GM18868 (cell line): Measurements from ENCODE around the gene PPP1R13L.
"Not testable (repeated sequence)": the region's sequence is repeated elsewhere in the genome, so short reads cannot be mapped to it uniquely, and the experiment has no call there.

Source experiments
- ATAC-seq: cut with Tn5 transposase; IDR thresholded peaks from one replicate; pipeline ENCODE4 v1.9.1; 2021; ENCODE audit warnings: mild to moderate bottlenecking, moderate library complexity; ENCODE audit not compliant: unreplicated experiment

The PPP1R13L gene

GRCh38 chr19:45404557-45405434 lies at the start of gene PPP1R13L:
Gene PPP1R13L (minus strand): TSS chr19:45405069. CDS start chr19:45398318, 6,751 bp downstream.
- no peak for ATAC-seq

DNA sequence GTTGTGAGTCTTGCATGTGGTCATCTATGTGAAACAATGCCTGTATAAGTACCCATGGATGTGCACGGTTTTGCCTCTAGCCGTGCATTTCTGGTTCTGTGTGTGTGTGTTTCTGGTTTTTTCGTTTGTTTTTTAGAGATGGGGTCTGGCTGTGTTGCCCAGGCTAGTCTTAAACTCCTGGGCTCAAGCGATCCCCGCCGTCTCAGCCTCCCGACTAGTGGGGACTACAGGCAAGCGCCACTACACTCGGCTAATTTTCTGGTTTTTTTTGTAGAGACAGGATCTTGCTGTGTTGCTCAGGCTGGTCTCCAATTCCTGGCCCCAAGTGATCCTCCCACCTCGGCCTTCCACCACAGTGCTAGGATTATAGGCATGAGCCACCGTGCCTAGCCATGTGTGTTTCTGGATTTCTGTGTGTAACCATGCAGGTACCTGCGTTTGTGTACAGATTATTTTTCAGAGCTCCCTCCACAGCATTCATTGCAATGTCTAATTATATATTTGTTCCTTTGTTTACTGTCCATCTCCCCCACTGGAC lies 47.0 kb upstream of the PPP1R13L start:
- ATAC-seq = no peak

GRCh38 chr19:45451131-45451849 lies 46.4 kb upstream of the PPP1R13L start:
- ATAC-seq = no peak

GRCh38 chr19:45450012-45450333 lies 45.1 kb upstream of the PPP1R13L start:
- no peak for ATAC-seq

DNA sequence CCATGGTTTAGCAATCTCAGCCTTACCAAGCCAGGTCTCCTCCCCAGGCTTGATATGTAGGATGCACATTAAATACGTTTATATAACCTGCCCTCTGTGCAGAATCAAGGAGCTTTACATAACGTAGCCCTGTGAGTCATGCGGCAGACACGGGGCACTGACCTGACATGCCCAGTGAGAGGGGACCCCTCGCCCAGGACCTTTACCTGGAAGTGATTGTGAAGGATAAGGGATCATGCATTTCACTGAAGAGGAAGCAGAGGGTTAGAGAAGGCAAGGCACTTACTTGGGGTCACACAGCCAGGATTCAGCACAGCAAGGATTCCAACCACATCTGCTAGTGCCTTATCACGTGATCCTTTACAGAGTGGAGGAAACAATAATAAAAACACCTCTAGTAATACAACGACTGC lies 44.0 kb upstream of the PPP1R13L start:
- no peak for ATAC-seq

GRCh38 chr19:45448425-45448756 lies 43.5 kb upstream of the PPP1R13L start:
- no peak for ATAC-seq

DNA sequence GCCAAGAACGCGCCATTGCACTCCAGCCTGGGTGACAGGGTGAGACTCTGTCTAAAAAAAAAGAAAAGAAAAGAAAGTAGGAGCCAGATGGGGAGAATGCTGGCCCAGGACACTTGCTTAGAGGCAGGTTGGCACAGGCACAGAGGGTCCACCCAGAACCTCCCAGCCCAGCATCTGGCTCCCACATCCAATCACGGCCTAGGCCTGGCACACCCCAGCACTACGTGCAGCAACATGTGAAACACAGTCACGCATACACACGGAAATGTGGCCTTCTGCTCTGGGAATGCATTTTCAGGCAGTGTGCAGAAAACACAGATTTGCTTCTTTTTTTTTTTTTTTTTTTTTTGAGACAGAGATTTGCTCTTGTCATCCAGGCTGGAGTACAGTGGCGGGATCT lies 42.1 kb upstream of the PPP1R13L start:
- ATAC-seq = no peak

DNA sequence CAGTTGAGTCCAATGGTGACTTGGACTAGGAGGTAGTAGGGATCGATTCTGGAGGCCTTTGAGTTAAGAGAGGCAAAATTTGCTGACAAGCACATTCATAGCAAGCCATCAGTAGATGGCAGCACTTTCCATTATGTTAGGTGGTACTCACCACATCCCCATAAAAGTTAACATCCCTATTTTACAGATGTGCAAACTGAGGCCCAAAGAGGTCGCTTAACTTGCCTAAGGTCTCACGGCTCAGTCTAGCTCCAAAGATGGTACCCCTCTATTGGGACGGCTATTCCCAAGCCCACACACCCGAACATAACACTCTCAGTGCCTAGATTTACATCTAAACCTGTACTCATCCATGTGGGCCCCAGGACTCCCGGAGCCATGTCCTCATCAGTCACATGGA lies 41.4 kb upstream of the PPP1R13L start:
- ATAC-seq = no peak

DNA sequence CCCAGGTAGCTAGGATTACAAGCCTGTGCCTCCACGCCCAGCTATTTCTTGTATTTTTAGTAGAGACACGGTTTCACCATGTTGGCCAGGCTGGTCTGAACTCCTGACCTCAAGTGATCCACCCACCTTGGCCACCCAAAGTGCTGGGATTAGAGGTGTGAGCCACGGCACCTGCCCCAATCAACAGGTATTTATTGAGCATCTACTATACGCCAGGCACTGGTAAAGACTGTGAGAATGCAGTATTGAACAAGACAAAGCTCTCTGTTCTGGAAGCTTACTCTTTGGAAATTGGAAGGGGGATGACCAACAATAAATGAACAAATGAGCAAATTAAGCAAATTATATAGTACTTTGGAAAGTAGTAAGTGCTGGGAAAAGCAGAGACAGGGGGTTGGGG lies 40.3 kb upstream of the PPP1R13L start:
- ATAC-seq = no peak

- ATAC-seq = peak; percentile 37
These were observed 39.6 kb upstream of the PPP1R13L start for GRCh38 chr19:45444318-45445041.

DNA sequence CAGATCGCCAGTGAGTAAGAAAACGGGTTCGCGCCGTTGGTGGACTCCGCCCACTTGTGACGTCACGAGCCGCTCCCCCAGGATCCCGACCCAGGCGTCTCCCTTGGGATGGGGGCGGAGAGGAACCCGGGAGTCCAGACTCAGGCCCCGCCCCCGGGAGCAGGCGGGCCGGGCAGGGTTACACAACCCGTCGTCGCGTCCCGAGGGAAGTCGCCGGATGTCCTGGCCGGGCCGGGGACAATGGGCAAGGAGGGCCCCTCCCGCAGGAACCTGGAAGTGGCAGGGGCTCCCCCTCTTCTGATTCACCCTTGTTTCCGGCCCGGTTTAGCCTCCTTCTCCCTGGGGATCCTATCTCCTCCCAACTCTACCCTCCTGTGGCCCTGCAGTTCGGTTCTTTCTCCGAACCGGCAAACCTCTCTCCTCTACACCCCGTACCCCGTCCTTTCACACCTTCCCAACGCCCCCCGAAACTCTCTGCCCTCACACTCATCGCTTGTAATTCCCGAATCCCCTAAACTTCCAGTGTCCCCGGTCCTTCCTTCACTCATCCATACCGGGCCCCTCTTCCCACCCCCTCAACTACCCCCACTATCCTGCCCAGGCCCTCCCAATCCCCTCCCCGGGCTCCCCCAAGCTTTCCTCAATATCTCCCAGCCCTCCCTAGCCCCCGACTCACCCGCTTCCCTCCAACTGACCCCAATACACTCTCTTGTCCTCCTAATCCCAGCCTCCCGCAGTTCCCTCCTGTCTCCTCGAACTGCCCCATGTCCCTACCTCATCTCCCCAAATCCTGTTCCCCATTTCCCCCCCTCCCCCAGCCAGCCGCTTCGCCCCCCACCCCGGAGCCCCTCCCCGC lies 38.8 kb upstream of the PPP1R13L start:
- no peak for ATAC-seq

DNA sequence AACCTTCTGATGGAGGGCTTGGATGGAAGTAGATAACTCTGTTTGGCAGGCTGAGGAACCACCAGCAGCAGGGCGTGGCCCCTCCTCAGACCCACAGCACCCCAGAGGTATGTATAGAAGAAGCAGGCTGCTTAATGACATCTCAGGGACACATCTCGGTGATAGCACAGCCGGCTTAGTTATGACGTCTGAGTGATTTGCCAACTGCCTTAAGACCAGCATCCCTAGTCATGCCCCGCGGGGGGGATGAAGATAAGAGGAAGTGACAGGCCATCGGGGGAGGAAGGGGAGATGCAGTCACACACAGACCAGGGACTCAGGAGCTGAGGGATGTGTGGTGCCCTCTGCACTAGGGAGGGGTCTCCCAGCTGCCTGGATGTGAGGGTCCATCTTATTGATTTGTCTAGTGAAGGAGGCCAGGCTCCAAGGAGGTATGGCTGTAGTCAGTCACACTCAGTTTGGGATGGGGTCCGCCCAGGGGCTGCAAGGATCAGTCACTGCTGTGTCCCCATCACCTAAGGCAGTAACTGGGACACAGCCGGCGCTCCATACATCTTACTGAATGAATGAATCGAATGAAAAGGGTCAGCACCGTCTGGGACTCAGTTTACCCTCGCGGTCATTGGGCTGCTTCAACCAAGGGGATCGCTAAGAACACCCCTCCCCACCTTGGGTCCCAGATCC lies 38.1 kb upstream of the PPP1R13L start:
- ATAC-seq = no peak

- ATAC-seq = no peak
These were observed 37.5 kb upstream of the PPP1R13L start for GRCh38 chr19:45442408-45442777.

DNA sequence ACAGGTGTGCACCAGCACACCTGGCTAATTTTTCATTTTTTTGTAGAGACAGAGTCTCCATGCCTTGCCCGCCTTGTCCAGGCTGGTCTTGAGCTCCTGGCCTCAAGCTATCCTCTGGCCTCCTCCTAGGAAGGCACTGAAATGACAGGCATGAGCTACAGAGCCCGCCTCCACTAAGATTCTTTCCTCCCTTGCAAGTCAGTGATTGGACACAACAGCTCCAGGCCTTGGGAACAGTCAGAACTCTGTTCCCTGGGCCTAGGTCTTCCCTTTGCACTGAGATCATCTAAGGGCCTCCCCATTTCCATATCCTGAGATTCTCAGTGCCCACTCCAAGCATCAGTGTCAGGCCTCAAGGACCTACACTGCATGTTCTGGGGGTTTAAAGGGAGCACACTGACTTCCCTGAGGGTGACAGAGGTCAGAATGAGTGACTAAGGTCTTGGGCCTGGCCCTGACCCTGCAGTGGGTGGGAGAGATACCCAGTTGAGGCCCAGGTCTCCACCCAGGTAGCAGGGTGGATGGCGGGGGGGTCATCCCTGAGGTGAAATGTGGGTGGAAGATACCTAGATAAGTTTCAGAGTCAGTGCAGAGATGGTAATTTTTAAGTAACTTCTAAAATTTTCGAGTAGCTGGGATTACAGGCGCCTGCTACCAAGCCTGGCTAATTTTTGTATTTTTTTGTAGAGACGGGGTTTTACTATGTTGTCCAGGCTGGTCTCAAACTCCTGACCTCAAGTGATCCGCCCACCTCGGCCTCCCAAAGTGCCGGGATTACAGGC lies 36.2 kb upstream of the PPP1R13L start:
- ATAC-seq = no peak

DNA sequence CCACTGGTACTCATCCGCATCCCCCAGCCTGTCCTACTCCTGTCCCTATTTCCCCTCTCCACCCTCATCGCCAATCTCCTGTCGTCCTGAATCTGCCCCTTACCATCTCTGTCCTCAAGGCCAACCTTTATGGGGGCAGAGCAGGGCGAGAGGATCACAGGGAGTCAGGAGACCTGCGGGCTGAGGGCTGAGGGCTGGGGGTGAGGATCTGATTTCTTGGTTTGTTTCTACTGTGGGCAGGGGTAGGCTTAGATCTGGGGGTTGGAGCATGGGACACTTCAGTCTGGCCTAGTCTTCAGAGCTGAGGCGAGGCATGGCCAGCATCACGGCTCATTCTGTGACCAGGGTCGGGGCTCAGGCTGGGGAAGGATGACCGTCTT lies 35.4 kb upstream of the PPP1R13L start:
- ATAC-seq = no peak

DNA sequence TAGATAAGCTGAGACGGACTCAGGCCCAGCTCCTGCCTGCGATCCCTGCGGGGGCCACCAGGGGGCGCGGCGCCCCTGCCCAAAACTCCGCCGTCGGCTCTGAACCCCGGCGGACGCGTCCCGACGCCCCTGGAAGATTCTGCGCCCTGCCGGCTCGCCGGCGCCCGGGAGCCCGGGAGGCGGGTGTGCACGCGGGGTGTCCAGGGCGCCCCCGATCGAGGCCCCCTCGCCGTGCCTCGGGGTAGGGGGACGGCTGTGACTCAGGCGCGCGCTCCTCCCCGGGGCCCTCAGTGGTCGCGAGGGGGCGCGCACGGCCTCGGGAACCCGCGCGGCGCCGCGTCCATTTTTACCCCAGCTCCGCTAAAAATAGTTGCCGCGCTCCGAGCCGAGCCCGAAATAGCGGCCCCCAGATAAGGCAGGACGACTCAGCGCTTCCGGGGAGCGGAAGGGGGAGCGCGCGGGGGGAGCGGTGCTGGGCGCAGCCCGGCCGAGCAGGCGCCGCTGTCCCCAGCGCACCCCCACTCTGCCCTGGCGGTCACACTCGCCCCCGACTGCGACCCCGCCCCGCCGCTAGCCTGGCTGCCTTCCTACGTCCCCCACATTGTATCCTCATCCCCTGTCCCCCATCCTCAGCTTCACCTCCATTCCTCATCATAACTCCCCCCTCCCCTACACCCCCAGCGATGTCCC lies 34.8 kb upstream of the PPP1R13L start:
- peak; percentile 58 for ATAC-seq

DNA sequence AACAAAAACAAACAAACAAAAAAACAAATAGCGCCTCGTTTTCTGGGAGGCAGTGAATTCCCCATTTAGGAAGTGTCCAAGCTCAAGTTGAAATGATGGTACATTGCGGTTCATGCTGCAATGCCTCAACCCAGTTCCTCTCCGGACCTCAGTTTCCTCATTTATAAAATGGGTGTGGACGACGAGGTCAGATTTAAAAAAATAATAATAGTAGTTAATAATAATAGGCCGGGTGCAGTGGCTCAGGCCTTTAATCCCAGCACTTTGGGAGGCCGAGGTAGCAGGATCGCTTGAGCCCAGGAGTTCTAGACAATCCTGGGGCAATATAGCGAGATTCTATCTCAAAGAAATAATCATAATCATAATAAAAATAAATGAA lies 34.3 kb upstream of the PPP1R13L start:
- ATAC-seq = no peak

DNA sequence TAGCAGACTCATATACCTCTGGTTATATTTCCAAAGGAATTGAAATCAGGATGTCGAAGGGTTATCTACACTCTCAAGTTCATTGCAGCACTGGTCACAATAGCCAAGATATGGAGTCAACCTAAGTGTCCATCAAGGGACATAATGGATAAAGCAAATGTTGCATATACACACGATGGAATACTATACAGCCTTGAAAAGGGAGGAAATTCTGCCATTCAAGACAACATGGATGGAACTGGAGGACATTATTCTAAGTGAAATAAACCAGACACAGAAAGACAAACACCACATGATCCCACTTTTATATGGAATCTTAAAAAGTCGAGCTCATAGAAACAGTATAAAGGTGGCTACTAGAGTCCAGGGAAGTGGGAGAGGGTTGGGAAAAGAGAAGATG lies 32.5 kb upstream of the PPP1R13L start:
- ATAC-seq = no peak

DNA sequence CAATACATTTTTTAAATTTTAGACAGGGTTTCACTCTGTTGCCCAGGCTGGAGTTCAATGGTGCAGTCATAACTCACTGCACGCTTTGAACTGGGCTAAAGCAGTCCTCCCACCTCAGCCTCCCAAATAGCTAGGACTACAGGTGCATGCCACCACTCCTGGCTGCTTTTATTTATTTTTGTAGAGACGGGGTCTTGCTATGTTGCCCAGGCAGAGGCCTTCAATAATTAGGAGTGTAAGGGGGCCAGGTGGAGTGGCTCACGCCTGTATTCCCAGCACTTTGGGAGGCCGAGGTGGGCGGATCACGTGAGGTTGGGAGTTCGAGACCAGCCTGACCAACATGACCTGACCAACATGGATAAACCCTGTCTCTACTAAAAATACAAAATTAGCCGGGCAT lies 27.7 kb upstream of the PPP1R13L start:
- ATAC-seq = not testable (repeated sequence)
